ENCODE results near the gene NOP14. TPM values are rescaled to one million over a fixed set of nuclear protein-coding genes. Genes with fewer than 3 reads are reported as not detected.
"Not testable (repeated sequence)": the region's sequence is repeated elsewhere in the genome, so short reads cannot be mapped to it uniquely, and the experiment has no call there.

Gene NOP14
- total RNA-seq, 1 experiment from 2014 or later: 21.5 TPM

DNA sequence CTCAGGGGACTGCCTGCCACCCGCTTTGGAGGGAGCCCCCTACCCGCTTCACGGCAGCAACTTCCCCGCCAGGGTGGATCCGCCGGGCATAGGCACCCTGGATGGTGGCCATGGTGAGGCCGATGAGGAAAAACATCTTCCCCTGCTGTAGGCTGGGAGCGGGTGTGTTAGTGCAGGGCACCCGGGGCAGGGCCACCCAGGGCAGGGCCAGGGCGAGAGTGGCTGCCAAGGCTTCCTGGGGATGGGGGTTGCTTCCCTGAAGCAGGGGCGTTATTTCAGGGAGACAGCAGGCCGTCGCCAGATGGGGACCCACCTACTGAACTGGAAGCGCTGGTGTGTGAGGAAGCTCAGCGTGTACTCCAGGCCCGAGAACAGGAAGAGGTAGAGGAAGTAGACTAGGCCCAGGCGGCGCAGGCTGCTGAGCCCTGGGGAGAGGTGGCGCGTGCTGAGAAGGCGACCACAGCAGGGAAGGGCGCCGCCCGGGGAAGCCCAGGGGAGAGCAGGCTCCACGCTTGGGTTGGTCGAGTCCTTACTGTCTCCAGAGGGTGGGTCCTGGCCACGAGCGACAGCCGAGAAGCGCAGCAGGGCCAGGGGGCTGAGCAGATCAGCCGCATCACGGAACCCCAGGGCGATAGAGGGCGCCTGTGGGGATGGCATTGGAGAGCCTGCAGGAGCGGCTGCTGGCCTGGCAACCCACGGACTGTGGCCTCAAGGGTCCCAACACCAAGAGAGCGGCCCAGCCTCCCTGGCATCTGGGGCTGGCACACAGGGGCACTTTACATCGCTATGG lies 31.5 kb downstream of the NOP14 start:
- DNase-seq (ENCODE audit: low read depth): no peak

DNA sequence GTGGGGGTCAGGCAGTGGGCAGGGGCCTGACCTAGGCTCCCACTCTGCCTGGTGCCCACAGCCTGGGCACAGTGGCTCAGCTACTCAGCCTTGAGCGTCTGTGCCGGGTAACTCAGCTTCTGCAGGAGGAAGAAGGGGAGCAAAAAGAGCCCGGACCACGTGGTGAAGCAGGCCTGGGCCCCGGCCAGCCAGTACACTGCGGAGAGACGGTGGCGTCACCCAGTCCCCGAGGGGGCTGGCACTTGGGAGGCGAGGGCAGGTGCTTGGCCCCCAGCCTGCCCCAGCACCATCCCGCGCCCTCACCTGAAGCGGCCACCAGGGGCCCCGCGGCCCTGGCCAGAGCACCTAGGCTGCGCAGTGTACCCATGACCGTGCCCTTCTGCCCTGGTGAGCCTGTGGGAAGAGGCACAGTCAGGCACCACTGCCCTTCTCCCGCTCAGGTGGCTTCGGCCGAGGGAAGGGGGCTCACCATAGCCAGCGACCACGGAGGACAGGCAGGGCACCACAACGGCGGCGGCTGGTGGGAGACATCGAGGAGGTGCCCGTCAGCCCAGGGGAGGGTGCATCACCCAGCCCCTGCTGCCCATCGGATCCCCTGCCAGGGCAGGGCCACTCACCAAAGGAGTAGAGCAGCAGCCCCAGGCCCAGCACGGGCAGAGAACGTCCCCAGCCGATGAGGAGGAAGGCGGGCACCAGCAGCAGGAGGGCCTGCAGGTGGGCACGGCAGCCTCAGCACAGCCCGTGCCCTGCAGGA lies 32.3 kb downstream of the NOP14 start:
- no peak for DNase-seq (ENCODE audit: low read depth)

GRCh38 chr4:2930135-2930757 lies 33.0 kb downstream of the NOP14 start:
- no peak for DNase-seq (ENCODE audit: low read depth)

DNA sequence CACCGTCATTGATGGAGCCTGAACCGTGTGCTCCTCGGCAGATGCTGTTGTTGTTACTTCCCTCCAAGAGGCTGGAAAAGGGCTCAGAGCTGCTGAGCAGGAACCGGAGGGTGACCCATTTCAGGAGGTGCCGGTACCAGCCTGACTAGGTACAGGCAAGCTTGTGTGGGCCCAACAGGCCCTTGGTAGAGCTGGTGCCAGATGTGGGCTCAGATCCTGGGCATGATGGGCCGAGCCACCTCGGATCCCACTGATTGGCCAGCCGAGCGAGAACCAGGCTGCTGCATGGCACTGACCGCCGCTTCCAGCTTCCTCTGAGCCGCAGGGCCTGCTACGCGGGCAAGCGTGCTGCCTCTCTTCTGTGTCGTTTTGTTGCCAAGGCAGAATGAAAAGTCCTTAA lies 33.7 kb downstream of the NOP14 start:
- no peak for DNase-seq (ENCODE audit: low read depth)

- no peak for DNase-seq (ENCODE audit: low read depth)
Measured at GRCh38 chr4:2928242-2929176, 34.7 kb downstream of the NOP14 start.

DNA sequence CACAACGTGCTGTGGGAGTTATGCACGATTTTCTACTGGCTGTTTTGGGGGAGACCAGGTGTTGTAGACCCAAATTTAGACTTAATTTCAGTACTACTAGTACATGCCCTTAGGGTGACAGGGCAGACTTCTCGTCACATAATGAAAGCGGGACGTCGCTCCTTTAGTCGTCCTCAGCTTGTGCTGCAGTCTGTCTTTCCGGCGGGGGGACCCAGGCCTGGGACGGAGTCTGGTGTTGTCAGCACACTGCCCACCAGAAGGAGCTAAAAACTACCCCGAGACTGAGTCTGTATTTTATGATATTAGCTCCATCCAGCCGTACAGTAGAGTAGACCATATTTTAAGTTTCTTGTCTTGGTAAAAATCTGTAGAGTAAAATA lies 35.5 kb downstream of the NOP14 start:
- DNase-seq (ENCODE audit: low read depth): no peak

- no peak for DNase-seq (ENCODE audit: low read depth)
Measured at GRCh38 chr4:2927016-2927695, 36.0 kb downstream of the NOP14 start.

DNA sequence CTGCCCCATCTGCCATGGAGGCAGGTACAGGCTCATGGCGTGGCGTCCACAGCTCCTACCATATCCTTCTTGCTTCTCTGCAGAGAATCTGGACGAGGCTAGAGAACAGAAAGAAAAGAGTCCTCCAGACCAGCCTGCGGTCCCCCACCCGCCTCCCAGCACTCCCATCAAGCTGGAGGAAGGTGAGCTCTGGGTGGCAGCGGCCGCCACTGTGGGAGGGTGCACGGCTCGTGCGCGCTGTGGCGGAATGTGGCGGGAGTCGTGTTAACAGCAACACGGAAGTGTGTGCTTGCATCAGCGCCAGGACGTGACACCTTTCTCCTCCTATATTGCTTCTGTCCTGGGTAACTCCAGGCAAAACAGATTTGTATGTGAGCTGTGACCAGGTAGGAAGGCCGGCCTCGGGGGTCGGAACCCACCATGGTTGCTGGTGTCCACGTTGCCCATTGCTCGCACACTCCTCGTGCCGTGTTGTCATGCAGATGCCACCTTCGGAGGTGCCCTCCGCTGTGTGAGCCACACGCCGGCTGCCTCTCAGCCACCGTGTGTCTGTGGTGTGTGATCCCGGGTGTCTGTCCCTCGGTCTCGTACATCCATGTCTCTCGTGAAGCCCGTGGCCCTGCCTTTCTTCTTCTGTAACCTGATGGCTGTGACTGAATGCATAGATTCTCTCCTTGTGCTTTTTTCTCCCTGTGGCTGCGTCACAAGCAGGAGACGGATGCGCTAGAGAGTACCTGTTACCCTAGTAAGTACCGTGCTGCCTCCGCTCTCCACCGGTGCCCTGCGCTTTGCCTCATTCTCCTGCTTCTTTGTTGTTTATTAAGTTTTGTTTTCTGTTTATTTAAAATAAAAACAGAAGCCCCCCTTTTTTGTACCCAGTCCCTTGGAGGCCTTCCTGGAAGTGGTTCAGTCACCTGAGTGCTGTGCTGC lies 37.0 kb downstream of the NOP14 start:
- DNase-seq (ENCODE audit: low read depth): no peak

GRCh38 chr4:2925496-2925895 lies 37.7 kb downstream of the NOP14 start:
- no peak for DNase-seq (ENCODE audit: low read depth)

GRCh38 chr4:2924765-2925301 lies 38.4 kb downstream of the NOP14 start:
- no peak for DNase-seq (ENCODE audit: low read depth)

DNA sequence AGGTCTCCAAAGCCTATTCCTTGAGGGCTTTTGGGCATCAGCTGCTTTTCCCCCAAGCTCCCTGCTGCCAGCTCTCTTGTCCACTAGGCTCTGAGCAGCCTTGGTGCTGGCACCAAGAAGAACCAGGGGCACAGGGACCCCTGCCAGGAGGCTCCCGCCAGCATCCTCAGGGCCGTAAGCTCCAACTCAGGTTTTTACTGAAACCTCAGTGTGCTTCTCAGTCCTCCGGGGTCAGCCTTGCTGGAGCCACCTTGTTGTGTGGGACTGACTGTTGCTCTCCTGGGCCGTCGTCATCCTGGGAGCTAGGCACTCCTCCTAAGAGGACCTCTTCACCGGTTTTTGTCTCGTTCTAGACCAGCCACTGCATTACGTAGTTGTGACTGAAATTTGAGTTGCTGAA lies 38.9 kb downstream of the NOP14 start:
- DNase-seq (ENCODE audit: low read depth): no peak

- no peak for DNase-seq (ENCODE audit: low read depth)
Measured at GRCh38 chr4:2923668-2924173, 39.5 kb downstream of the NOP14 start.

DNA sequence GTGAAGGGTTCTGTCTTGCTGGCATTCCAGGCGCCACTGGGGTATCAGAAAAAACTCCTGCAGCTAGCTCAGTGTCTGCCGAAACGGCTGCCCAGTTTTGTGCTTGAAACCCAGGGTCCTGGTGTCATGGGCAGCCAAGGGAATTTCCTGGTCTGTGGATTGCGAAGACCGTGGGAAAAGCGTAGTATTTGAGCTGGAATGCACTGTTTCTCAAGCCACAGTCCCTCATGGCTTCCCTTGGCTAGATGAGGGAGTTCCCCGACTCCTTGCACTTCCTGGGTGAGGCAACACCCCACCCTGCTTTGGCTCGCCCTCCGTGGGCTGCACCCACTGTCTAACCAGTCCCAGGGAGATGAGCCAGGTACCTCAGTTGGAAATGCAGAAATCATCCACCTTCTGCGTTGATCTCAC lies 40.1 kb downstream of the NOP14 start:
- no peak for DNase-seq (ENCODE audit: low read depth)

GRCh38 chr4:2922453-2923101 lies 40.6 kb downstream of the NOP14 start:
- peak; percentile 61 for DNase-seq (ENCODE audit: low read depth)

- DNase-seq (ENCODE audit: low read depth): not testable (repeated sequence)
Measured at GRCh38 chr4:2918714-2919113, 44.5 kb downstream of the NOP14 start.

GRCh38 chr4:2918300-2918699 lies 44.9 kb downstream of the NOP14 start:
- DNase-seq (ENCODE audit: low read depth): not testable (repeated sequence)

DNA sequence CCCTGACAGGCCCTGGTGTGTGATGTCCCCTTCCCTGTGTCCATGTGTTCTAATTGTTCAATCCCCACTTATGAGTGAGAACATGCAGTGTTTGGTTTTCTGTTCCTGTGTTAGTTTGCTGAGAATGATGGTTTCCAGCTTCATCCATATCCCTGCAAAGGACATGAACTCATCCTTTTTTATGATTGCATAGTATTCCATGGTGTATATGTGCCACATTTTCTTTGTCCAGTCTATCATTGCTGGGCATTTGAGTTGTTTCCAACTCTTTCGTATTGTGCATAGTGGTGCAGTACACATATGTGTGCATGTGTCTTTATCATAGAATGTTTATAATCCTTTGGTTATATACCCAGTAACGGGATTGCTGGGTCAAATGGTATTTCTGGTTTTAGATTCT lies 46.5 kb downstream of the NOP14 start:
- DNase-seq (ENCODE audit: low read depth): not testable (repeated sequence)

GRCh38 chr4:2915789-2916188 lies 47.4 kb downstream of the NOP14 start:
- DNase-seq (ENCODE audit: low read depth): no peak

All from Daoy (cell line).